ENCODE results near the gene ROR2. TPM values are rescaled to one million over a fixed set of nuclear protein-coding genes. Genes with fewer than 3 reads are reported as not detected.

The ROR2 gene
- total and polyA plus RNA-seq, 2 of the 8 experiments (the other 6 are each of a cell fraction or from before 2014, with no cell fraction given) = 2.7 to 4.3 TPM

- no peak overlapping the region for H3K27ac ChIP-seq (ENCODE audit: low read depth, low read length)
- H3K79me1 ChIP-seq (ENCODE audit: low read depth, low read length) = no peaks in the 10 kb centered on the region
- H4K5ac ChIP-seq (ENCODE audit: insufficient read length, low read depth, low read length) = no peak overlapping the region
- WGBS, 2 experiments (ENCODE audit: extremely low coverage in 1 of 2, insufficient coverage in 1 of 2, insufficient read length in 1 of 2, insufficient replicate concordance in 2 of 2, low coverage in 1 of 2, low lambda C conversion rate in 2 of 2, missing lambda C conversion rate in 1 of 2) = 46% methylated on average over 43 of the region's 43 CpGs; no CpG with 5 or more reads in 1 of the 2 experiments
- H2BK5ac ChIP-seq (ENCODE audit: low read depth, low read length) = no peak overlapping the region
- H2AFZ ChIP-seq (ENCODE audit: low read length) = peak overlapping the region; percentile 84; the same call in 1 of the 2 replicates
- H2BK120ac ChIP-seq (replicated peaks; ENCODE audit: low read depth, low read length) = no peak overlapping the region
- peak overlapping the region in 1 of 2 experiments; percentile 37; a peak in 3 of 4 replicates for H3K4me2 ChIP-seq (ENCODE audit: insufficient read depth in 1 of 2, low read depth in 2 of 2, low read length in 2 of 2)
- no peaks in the 10 kb centered on the region for H4K20me1 ChIP-seq (replicated peaks in 1 of 2; ENCODE audit: control insufficient read depth in 1 of 2, insufficient read depth in 2 of 2, low read length in 2 of 2)
- H3K4me3 ChIP-seq (ENCODE audit: extremely low read depth in 1 of 4, insufficient read depth in 2 of 4, low read depth in 3 of 4, low read length in 4 of 4) = peak overlapping the region in 3 of 4 experiments; percentile 10 to 54 (median 12); a peak in 3 of 8 replicates
- no peaks in the 10 kb centered on the region for H3K36me3 ChIP-seq (ENCODE audit: control insufficient read depth in 2 of 4, insufficient read depth in 4 of 4, low read length in 3 of 4)
- H2BK20ac ChIP-seq (ENCODE audit: low read length) = no peak overlapping the region
- no peak overlapping the region for H2AK5ac ChIP-seq (ENCODE audit: low read depth, low read length)
- peak; percentile 47 to 90 for DNase-seq (ENCODE audit: low read depth in 1 of 2, low spot score in 2 of 2)
- no peak overlapping the region for H3K9ac ChIP-seq (replicated peaks in 1 of 4; ENCODE audit: extremely low read depth in 1 of 4, low read depth in 3 of 4, low read length in 3 of 4)
- POLR2A ChIA-PET (ENCODE audit: partially characterized antibody) = no interaction called here
- H3K23ac ChIP-seq (ENCODE audit: insufficient read length) = no peak overlapping the region
- H3K79me2 ChIP-seq (ENCODE audit: control insufficient read depth in 1 of 2, insufficient read depth in 2 of 2, low read length in 2 of 2) = no peaks in the 10 kb centered on the region
- no peak overlapping the region for H2BK15ac ChIP-seq (ENCODE audit: low read length)
- no peaks in the 10 kb centered on the region for H3K27me3 ChIP-seq (replicated peaks in 1 of 4; ENCODE audit: control insufficient read depth in 3 of 4, extremely low read depth in 1 of 4, insufficient read depth in 3 of 4, low read length in 3 of 4)
- no peaks in the 10 kb centered on the region for H3K9me3 ChIP-seq (ENCODE audit: insufficient read depth in 2 of 2, low read depth in 1 of 2, low read length in 1 of 2)
- H3K23me2 ChIP-seq (ENCODE audit: low read depth, low read length) = no peaks in the 10 kb centered on the region
- FAIRE-seq = no peak
- H3K56ac ChIP-seq (replicated peaks; ENCODE audit: insufficient read length, low read depth, low read length) = no peak overlapping the region
- H3K4me1 ChIP-seq (replicated peaks in 1 of 4; ENCODE audit: control insufficient read depth in 3 of 4, insufficient read depth in 4 of 4, low read length in 3 of 4) = peaks cover 0 to 2% (median 0%) of the 10 kb centered on the region in 4 experiments; a peak in 3 of 7 replicates
- H2BK12ac ChIP-seq (ENCODE audit: low read depth, low read length) = no peak overlapping the region
- no peak overlapping the region for H4K91ac ChIP-seq (replicated peaks; ENCODE audit: insufficient read length, low read length)
- no peak overlapping the region for H3K4ac ChIP-seq (replicated peaks; ENCODE audit: insufficient read length, low read depth, low read length)
- CTCF ChIA-PET (ENCODE audit: partially characterized antibody) = interaction anchor here (0.5 kb wide), 1 partner anchor 654 kb away, joined by 3 read pairs; no protein-coding TSS in a partner anchor
- no peak overlapping the region for H4K8ac ChIP-seq (ENCODE audit: extremely low read depth, insufficient read depth, low read length)
- no peak overlapping the region for H3K14ac ChIP-seq (ENCODE audit: insufficient read length)
- H3K18ac ChIP-seq (ENCODE audit: extremely low read depth, low read length) = no peak overlapping the region
- no peak for TF ChIP-seq TEAD4 (IDR thresholded peaks at IDR 0.05; ENCODE audit: low read depth, low read length)
- peak; percentile 80 to 98 (median 83) for TF ChIP-seq CTCF (IDR thresholded peaks at IDR 0.05; ENCODE audit: control extremely low read depth in 1 of 3, insufficient read depth in 1 of 3, low read depth in 1 of 3, low read length in 3 of 3)
- TF ChIP-seq CHD1 (IDR thresholded peaks at IDR 0.05; ENCODE audit: low read depth, low read length) = no peak
- peak; percentile 65; the same call in 1 of the 2 replicates for TF ChIP-seq YY1 (IDR thresholded peaks at IDR 0.05; ENCODE audit: low read depth, low read length)
- no peak for TF ChIP-seq CBX8 (IDR thresholded peaks at IDR 0.05; ENCODE audit: borderline replicate concordance, low read depth, low read length)
- TF ChIP-seq CREB1 (IDR thresholded peaks at IDR 0.05) = 0 out of 2 replicates have a peak, but pooled peaks have one; percentile 36
- TF ChIP-seq RAD21 (IDR thresholded peaks at IDR 0.05 in 1 of 2, conservative IDR thresholded peaks at IDR 0.05 in 1 of 2; ENCODE audit: low read depth in 2 of 2, low read length in 2 of 2) = peak; percentile 92 to 96
- peak; percentile 61; the same call in 1 of the 2 replicates for TF ChIP-seq GABPA (IDR thresholded peaks at IDR 0.05; ENCODE audit: borderline replicate concordance, insufficient read depth, low read length)
Observed at GRCh38 chr9:91681461-91682305, 268.3 kb downstream of the ROR2 start.

All from H1 (cell line).